A549 (cell line): ENCODE data around the gene FOXF2. TPM values are rescaled to one million over a fixed set of nuclear protein-coding genes. Genes with fewer than 3 reads are reported as not detected.

ENCODE experiments used
- ATAC-seq, 2 experiments: fragments of 200-7000 bp in 1 of 2; fragments of >200 bp in 1 of 2; cut with Nextera tagmentation in 1 of 2; cut with Tn5 transposase in 1 of 2; 3 replicates each; pipeline versions ENCODE4 v1.8.0 to v1.9.1; 2018 to 2020; ENCODE audit warnings: mild to moderate bottlenecking in 1 of 2, moderate library complexity in 1 of 2
- CTCF ChIA-PET: fragments of 300-600 bp; sonication (Branson Sonifier 250); formaldehyde crosslinking; extraction: SDS; loops from one replicate; lab custom pipeline; 2021; ENCODE audit warnings: antibody characterized with exemption, inconsistent platforms; lab: Yijun Ruan, JAX
- POLR2A ChIA-PET: fragments of 350-600 bp; formaldehyde crosslinking; extraction: SDS; loops from one replicate; lab custom pipeline; 2021; ENCODE audit warnings: antibody characterized with exemption, inconsistent platforms; lab: Yijun Ruan, JAX
- DNase-seq, 2 experiments: peaks; one replicate each; pipeline versions ENCODE4 v3.0.0 to v3.0.0-alpha.2; 2011 to 2016; ENCODE audit warnings: low read depth in 1 of 2, low spot score in 1 of 2
- FAIRE-seq: peaks from 2 replicates; lab custom pipeline; 2011; peaks lifted over from hg19 to GRCh38; lab: Jason Lieb, UNC
- H3K27ac ChIP-seq, 2 experiments: fragments of >200 bp; sonication (Bioruptor Twin); formaldehyde crosslinking; 3 replicates each; pipeline ENCODE4 v1.5.1; 2016 to 2017
- H3K4me1 ChIP-seq: fragments of >200 bp; sonication (Bioruptor Twin); formaldehyde crosslinking; 3 replicates; pipeline ENCODE4 v1.6.1; 2016
- H3K4me2 ChIP-seq: fragments of >200 bp; sonication (Bioruptor Twin); formaldehyde crosslinking; 3 replicates; pipeline ENCODE4 v1.6.1; 2016
- H3K4me3 ChIP-seq: fragments of >200 bp; sonication (Bioruptor Twin); formaldehyde crosslinking; 3 replicates; pipeline ENCODE4 v1.5.1; 2016
- H3K9me3 ChIP-seq: fragments of >200 bp; sonication (Bioruptor Twin); formaldehyde crosslinking; 3 replicates; pipeline ENCODE4 v1.6.1; 2016
- ATOH8 ChIP-seq: fragments of 250-450 bp; sonication (Bioruptor Pico); IDR thresholded peaks from 2 replicates; pipeline ENCODE4 v1.5.0; 2020; ENCODE audit warnings: low read depth, mild to moderate bottlenecking, moderate library complexity
- CEBPB ChIP-seq, 2 experiments: fragments of >200 bp in 1 of 2; sonication (Bioruptor Twin) in 1 of 2; formaldehyde crosslinking in 1 of 2; IDR thresholded peaks; 2 replicates each; pipeline ENCODE4 v1.6.1; 2012 to 2016
- E2F6 ChIP-seq: IDR thresholded peaks from 2 replicates; pipeline ENCODE4 v1.6.1; 2012; ENCODE audit warnings: low read depth, borderline replicate concordance
- FOSB ChIP-seq: fragments of 250-450 bp; sonication (Bioruptor Pico); IDR thresholded peaks from 2 replicates; pipeline ENCODE4 v1.5.0; 2020; ENCODE audit warnings: mild to moderate bottlenecking, moderate library complexity
- FOSL2 ChIP-seq, 2 experiments: fragments of 450-650 bp in 1 of 2; fragments of >200 bp in 1 of 2; sonication (Bioruptor Twin) in 1 of 2; formaldehyde crosslinking; IDR thresholded peaks; 2 replicates each; pipeline versions ENCODE4 v1.5.0 to v1.6.1; 2016 to 2020; ENCODE audit warnings: mild to moderate bottlenecking in 1 of 2, moderate library complexity in 1 of 2
- GATA3 ChIP-seq: IDR thresholded peaks from 2 replicates; pipeline ENCODE4 v1.6.1; 2012; ENCODE audit warnings: borderline replicate concordance
- HDAC2 ChIP-seq: fragments of 200-600 bp; sonication (generic); IDR thresholded peaks from 2 replicates; pipeline ENCODE4 v1.6.1; 2016
- HMGXB4 ChIP-seq: fragments of 250-450 bp; sonication (Bioruptor Pico); IDR thresholded peaks from 2 replicates; pipeline ENCODE4 v1.5.0; 2021; ENCODE audit warnings: mild to moderate bottlenecking, moderate library complexity, borderline replicate concordance
- JUN ChIP-seq, 2 experiments: fragments of >200 bp; sonication (Bioruptor Twin); formaldehyde crosslinking; IDR thresholded peaks; 2 replicates in 1 of 2; 3 replicates in 1 of 2; pipeline ENCODE4 v1.6.1; 2016 to 2017
- KDM1A ChIP-seq: fragments of 200-600 bp; sonication (generic); IDR thresholded peaks from 2 replicates; pipeline ENCODE4 v1.6.1; 2016; ENCODE audit warnings: low read depth, mild to moderate bottlenecking
- NPAS2 ChIP-seq: fragments of 250-450 bp; sonication (Bioruptor Pico); IDR thresholded peaks from 2 replicates; pipeline ENCODE4 v1.8.0; 2022; ENCODE audit warnings: mild to moderate bottlenecking, moderate library complexity, borderline replicate concordance
- RAD21 ChIP-seq, 2 experiments: fragments of >200 bp in 1 of 2; sonication (Bioruptor Twin) in 1 of 2; formaldehyde crosslinking in 1 of 2; IDR thresholded peaks in 1 of 2; conservative IDR thresholded peaks in 1 of 2; 2 replicates in 1 of 2; 3 replicates in 1 of 2; pipeline ENCODE4 v1.6.1; 2012 to 2018; ENCODE audit warnings: inconsistent platforms in 1 of 2
- RFX5 ChIP-seq: fragments of 450-650 bp; IDR thresholded peaks from 2 replicates; pipeline ENCODE4 v1.7.1; 2014; ENCODE audit warnings: antibody characterized with exemption, mild to moderate bottlenecking, moderate library complexity
- TFCP2L1 ChIP-seq: fragments of 250-450 bp; sonication (Bioruptor Pico); IDR thresholded peaks from 2 replicates; pipeline ENCODE4 v1.5.0; 2021; ENCODE audit warnings: mild to moderate bottlenecking
- USF2 ChIP-seq: fragments of 450-650 bp; IDR thresholded peaks from 2 replicates; pipeline ENCODE4 v1.6.1; 2014; ENCODE audit warnings: antibody characterized with exemption
- WGBS: methylation state at CpG from one replicate; pipeline ENCODE4 v1.1.6; 2017; ENCODE audit errors: missing lambda C conversion rate; 5-methylcytosine and 5-hydroxymethylcytosine counted together
- polyA minus RNA-seq: library from RNA; depleted of rRNA, polyadenylated mRNA; stranded (reverse); fragments of >200 nt; gene quantifications from 2 replicates; pipeline ENCODE4 v1.2.3, GENCODE V29; 2011; rRNA and poly(A)+ RNA removed
- polyA plus RNA-seq, 4 experiments: library from polyadenylated mRNA; depleted of rRNA in 3 of 4; stranded (reverse); fragments of >200 nt; fragmentation: RNase III in 1 of 4; extraction: RNeasy Plus Mini Kit Qiagen cat#74134 plus additional on column Dnase treatment in 1 of 4; gene quantifications; 2 replicates in 3 of 4; 3 replicates in 1 of 4; pipeline ENCODE4 v1.2.3, GENCODE V29; 2011 to 2017

FOXF2 gene
- polyA plus RNA-seq (2011; rRNA removed) = 6.6 and 8.3 TPM in 2 replicates
- 10.3 and 14.6 TPM in 2 replicates for polyA plus RNA-seq (2012; cell fraction: cytosol; rRNA removed)
- 7.1 and 10.1 TPM in 2 replicates for polyA plus RNA-seq (2012; cell fraction: nucleus; rRNA removed)
- polyA plus RNA-seq (2017; fragmentation: RNase III; extraction: RNeasy Plus Mini Kit Qiagen cat#74134 plus additional on column Dnase treatment) = 12.3 to 12.4 TPM (median 12.3 TPM) in 3 replicates
- 5.3 and 6.5 TPM in 2 replicates for polyA minus RNA-seq

- ChIA-PET CTCF (interaction anchor here (1.2 to 2.4 kb wide), 4 partner anchors 8 to 667 kb away, joined by 3 to 16 read pairs (median 4); no protein-coding TSS in a partner anchor), POLR2A (interaction anchor here (1.0 kb wide), 1 partner anchor 87 kb away, joined by 5 read pairs; no protein-coding TSS in a partner anchor)
- peaks cover 11% of the 10 kb centered on the region; the same call in 1 of the 3 replicates for H3K4me1 ChIP-seq
- 4% methylated on average over 8 of the region's 112 CpGs for WGBS
- peak within 1 kb of the TSS; percentile 88 for H3K4me2 ChIP-seq
- H3K9me3 ChIP-seq = no peaks in the 10 kb centered on the region
- FAIRE-seq = no peak
- DNase-seq = peak; percentile 16 to 22
- peak; percentile 48 to 65 for ATAC-seq
- peak within 1 kb of the TSS; percentile 85 for H3K4me3 ChIP-seq
- TF ChIP-seq JUN (IDR thresholded peaks at IDR 0.05) (peak in 1 of 2 experiments; percentile 26; a peak in 1 of 5 replicates), CEBPB (IDR thresholded peaks at IDR 0.05) (peak; percentile 47 to 77; a peak in 2 of 4 replicates), USF2 (no peak), RAD21 (conservative IDR thresholded peaks at IDR 0.05 in 1 of 2, IDR thresholded peaks at IDR 0.05 in 1 of 2) (no peak)
- peak within 1 kb of the TSS; percentile 92 to 93 for H3K27ac ChIP-seq
Observed at GRCh38 chr6:1389369-1390132, at the start of gene FOXF2. FOXF2 (plus strand) TSS chr6:1389576; CDS start chr6:1389948, 372 bp downstream.

GRCh38 chr6:1346101-1346500 lies 43.3 kb upstream of the FOXF2 start:
- H3K9me3 ChIP-seq = peaks cover 8% of the 10 kb centered on the region; the same call in 1 of the 3 replicates
- no peak overlapping the region for H3K27ac ChIP-seq
- ChIA-PET CTCF (interaction anchor here (0.9 to 1.4 kb wide), 5 partner anchors 10 to 548 kb away, joined by 3 to 6 read pairs (median 3); no protein-coding TSS in a partner anchor), POLR2A (no interaction called here)
- no peak for DNase-seq
- H3K4me3 ChIP-seq = no peak overlapping the region
- no peaks in the 10 kb centered on the region for H3K4me1 ChIP-seq
- ATAC-seq = no peak
- no peak overlapping the region for H3K4me2 ChIP-seq
- TF ChIP-seq RFX5 = no peak
- no peak for TF ChIP-seq E2F6
- TF ChIP-seq FOSL2 (IDR thresholded peaks at IDR 0.05) = no peak
- TF ChIP-seq FOSL2 (CRISPR knock-in tag; IDR thresholded peaks at IDR 0.05) = no peak
- no peak for TF ChIP-seq TFCP2L1 (CRISPR knock-in tag)
- no peak for TF ChIP-seq GATA3
- no peak for TF ChIP-seq KDM1A
- no peak for TF ChIP-seq NPAS2 (CRISPR knock-in tag)
- no peak for TF ChIP-seq FOSB (CRISPR knock-in tag)
- TF ChIP-seq ATOH8 (CRISPR knock-in tag) = no peak
- TF ChIP-seq HMGXB4 (CRISPR knock-in tag) = no peak
- no peak for TF ChIP-seq HDAC2
- TF ChIP-seq, all 56 proteins: peak for 0
- FAIRE-seq = no peak
